Measurements from ENCODE around the gene TSPAN11. TPM values are rescaled to one million over a fixed set of nuclear protein-coding genes. Genes with fewer than 3 reads are reported as not detected.

The TSPAN11 gene, protein sequence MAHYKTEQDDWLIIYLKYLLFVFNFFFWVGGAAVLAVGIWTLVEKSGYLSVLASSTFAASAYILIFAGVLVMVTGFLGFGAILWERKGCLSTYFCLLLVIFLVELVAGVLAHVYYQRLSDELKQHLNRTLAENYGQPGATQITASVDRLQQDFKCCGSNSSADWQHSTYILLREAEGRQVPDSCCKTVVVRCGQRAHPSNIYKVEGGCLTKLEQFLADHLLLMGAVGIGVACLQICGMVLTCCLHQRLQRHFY
- 0.44 and 2.1 TPM in 2 replicates for total RNA-seq

DNA sequence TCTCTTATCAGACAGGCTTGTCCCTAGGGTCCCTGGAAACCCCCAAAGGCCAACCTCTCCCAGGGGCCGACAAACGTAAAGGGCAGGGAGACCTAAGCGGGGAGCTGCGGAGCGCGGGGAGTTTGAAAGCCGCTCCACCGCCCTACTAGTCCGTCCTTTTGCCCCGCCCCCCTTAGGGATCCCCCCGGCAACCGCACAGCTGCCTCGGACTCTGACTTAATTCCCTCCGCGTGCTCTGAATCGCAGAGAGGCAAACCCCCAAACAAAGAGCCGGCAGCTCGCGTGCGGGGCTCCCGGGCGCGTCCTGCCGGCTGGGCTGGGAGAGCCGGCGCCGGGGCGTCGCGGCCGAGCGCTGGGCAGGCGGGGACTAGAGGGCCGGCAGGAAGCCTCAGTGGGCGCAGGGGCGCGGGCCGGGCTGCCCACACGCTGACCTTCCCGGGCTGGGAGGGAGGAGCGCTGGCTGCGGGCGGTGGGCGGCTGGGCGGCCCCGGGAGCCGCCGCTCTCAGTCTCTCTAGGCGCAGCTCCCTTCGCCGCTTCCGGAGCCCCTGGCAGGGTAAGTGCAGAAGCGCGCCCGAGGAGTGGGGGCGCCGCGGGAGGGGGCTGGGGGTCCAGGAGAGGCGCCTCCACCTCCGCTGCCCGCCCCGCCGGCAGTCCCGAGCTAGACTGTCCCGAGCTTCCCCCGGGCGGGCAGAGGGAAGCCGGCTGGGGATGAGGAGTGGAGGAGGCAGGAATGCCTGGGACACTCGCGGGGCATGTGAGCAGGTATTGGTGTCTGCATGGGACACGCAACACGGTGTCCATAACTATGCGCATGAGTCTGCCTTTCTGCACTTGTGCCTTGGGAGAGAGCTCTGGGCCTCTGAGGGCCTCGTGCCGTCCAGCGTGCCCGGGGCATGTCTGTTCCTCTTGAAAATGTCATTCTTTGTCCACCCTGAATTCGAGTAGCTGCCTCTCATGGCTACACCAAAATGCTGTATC lies at the start of gene TSPAN11:
TSS of gene TSPAN11 (plus strand) at position 506 of the 979 bp plus-strand sequence. CDS start 27,244 bp downstream, outside the sequence.

Other genes with a start within 250 kb of the TSPAN11 start
- gene IPO8, start 230.9 kb upstream of the TSPAN11 start, total RNA-seq: 20.8 and 22.5 TPM in 2 replicates
- gene CAPRIN2, start 171.8 kb upstream of the TSPAN11 start, total RNA-seq: 18.5 and 21.7 TPM in 2 replicates
- gene DDX11, start 147.1 kb downstream of the TSPAN11 start, total RNA-seq: 7.6 and 10.3 TPM in 2 replicates